Renal cortex interstitium (tissue), 15 donors: Measurements from ENCODE around the gene RTP5. TPM values are rescaled to one million over a fixed set of nuclear protein-coding genes. Genes with fewer than 3 reads are reported as not detected.
"Not testable (repeated sequence)": the region's sequence is repeated elsewhere in the genome, so short reads cannot be mapped to it uniquely, and the experiment has no call there.

Experiments used
- DNase-seq, 11 donors: peaks; one replicate each; pipeline ENCODE4 v3.0.0-alpha.2; 2013; ENCODE audit warnings: low read depth in 9 of 11, low spot score in 4 of 11; ENCODE audit errors: extremely low read depth in 1 of 11
- long read RNA-seq, 16 experiments: transcript quantifications; one replicate each; lab custom pipeline, GENCODE V29; 2026
- polyA plus RNA-seq, 3 donors: library from polyadenylated mRNA; unstranded; fragments of 120-200 nt; gene quantifications; one replicate each; pipeline ENCODE4 v1.2.1, GENCODE V29; 2013; ENCODE audit not compliant: insufficient read length in 3 of 3

Gene RTP5
- under 1 TPM in 1 of 3 donors, not detected in 2; 0.06 TPM for polyA plus RNA-seq
- long read RNA-seq, donor 1, result 0 reads
- long read RNA-seq, donor 2, result 0 reads
- long read RNA-seq, donor 3, result 0 reads
- long read RNA-seq, donor 4, result 0 reads
- long read RNA-seq, donor 5, result 0 reads
- long read RNA-seq, donor 6, result 0 reads
- long read RNA-seq, donor 7, result 0 reads
- long read RNA-seq, donor 8, result 0 reads
- long read RNA-seq, donor 9, result 0 reads
- long read RNA-seq, donor 10, result 0 reads
- long read RNA-seq, donor 11, result 0 reads
- long read RNA-seq, donor 12, result 0 reads
- long read RNA-seq, donor 13, result 0 reads
- long read RNA-seq, donor 14, result 0 reads
- long read RNA-seq, donor 15, result 0 reads
- long read RNA-seq, donor 16, result 0 reads

- no peak for DNase-seq
Measured at GRCh38 chr2:241869087-241869961, at the start of gene RTP5. Gene RTP5, plus strand, starts transcription at chr2:241869729. Its CDS starts 28 bp downstream, at chr2:241869757.

GRCh38 chr2:241819947-241820624 lies 49.4 kb upstream of the RTP5 start:
- not testable (repeated sequence) for DNase-seq

- DNase-seq, result no peak
Measured at GRCh38 chr2:241820625-241821384, 48.7 kb upstream of the RTP5 start.

- DNase-seq, result no peak
Measured at GRCh38 chr2:241821460-241822263, 47.9 kb upstream of the RTP5 start.

GRCh38 chr2:241822264-241822623 lies 47.3 kb upstream of the RTP5 start:
- no peak for DNase-seq

GRCh38 chr2:241823531-241824437 lies 45.7 kb upstream of the RTP5 start:
- not testable (repeated sequence) for DNase-seq

- DNase-seq, result no peak
Measured at GRCh38 chr2:241827394-241827793, 42.1 kb upstream of the RTP5 start.

GRCh38 chr2:241833101-241833663 lies 36.3 kb upstream of the RTP5 start:
- DNase-seq, result peak in 4 of 11 donors; percentile 33 to 38 (median 35)

- DNase-seq, result not testable (repeated sequence)
Measured at GRCh38 chr2:241833756-241834526, 35.6 kb upstream of the RTP5 start.

- no peak for DNase-seq
Measured at GRCh38 chr2:241834527-241835210, 34.9 kb upstream of the RTP5 start.

GRCh38 chr2:241835611-241836010 lies 33.9 kb upstream of the RTP5 start:
- DNase-seq, result no peak

GRCh38 chr2:241836292-241836691 lies 33.2 kb upstream of the RTP5 start:
- no peak for DNase-seq

GRCh38 chr2:241837197-241837965 lies 32.1 kb upstream of the RTP5 start:
- no peak for DNase-seq

- no peak for DNase-seq
Measured at GRCh38 chr2:241841181-241842066, 28.1 kb upstream of the RTP5 start.
